Mucosa of stomach (tissue), 1 donor: ENCODE results near the gene ZNF410.
"Not testable (repeated sequence)": the region's sequence is repeated elsewhere in the genome, so short reads cannot be mapped to it uniquely, and the experiment has no call there.

Experiments used
- H3K27me3 ChIP-seq: one replicate; pipeline ENCODE4 v1.7.0; 2013; ENCODE audit warnings: mild to moderate bottlenecking, low read length; ENCODE audit not compliant: control insufficient read depth, insufficient read depth
- H3K36me3 ChIP-seq: one replicate; pipeline ENCODE4 v1.7.0; 2013; ENCODE audit warnings: low read length; ENCODE audit not compliant: control insufficient read depth, insufficient read depth
- H3K4me1 ChIP-seq: one replicate; pipeline ENCODE4 v1.7.0; 2013; ENCODE audit warnings: mild to moderate bottlenecking, low read length; ENCODE audit not compliant: control insufficient read depth, insufficient read depth
- H3K4me3 ChIP-seq: one replicate; pipeline ENCODE4 v1.7.0; 2013; ENCODE audit warnings: low read length
- H3K9ac ChIP-seq: one replicate; pipeline ENCODE4 v1.7.0; 2013; ENCODE audit warnings: mild to moderate bottlenecking, low read length, moderate library complexity
- H3K9me3 ChIP-seq: one replicate; pipeline ENCODE4 v1.7.0; 2013; ENCODE audit warnings: mild to moderate bottlenecking, low read length, moderate library complexity; ENCODE audit not compliant: control insufficient read depth
- donor health status: Pancreatic carcinoma.

Gene ZNF410

GRCh38 chr14:73888971-73889370 lies 2.3 kb downstream of the ZNF410 start:
- Histone ChIP-seq H3K36me3 (no peaks in the 10 kb centered on the region), H3K4me1 (peaks cover 9% of the 10 kb centered on the region), H3K4me3 (no peak overlapping the region), H3K9me3 (no peaks in the 10 kb centered on the region), H3K27me3 (no peaks in the 10 kb centered on the region), H3K9ac (no peak overlapping the region)

GRCh38 chr14:73889376-73889775 lies 2.7 kb downstream of the ZNF410 start:
- H3K36me3 ChIP-seq, result no peaks in the 10 kb centered on the region
- H3K27me3 ChIP-seq, result no peaks in the 10 kb centered on the region
- peaks cover 9% of the 10 kb centered on the region for H3K4me1 ChIP-seq
- no peaks in the 10 kb centered on the region for H3K9me3 ChIP-seq
- no peak overlapping the region for H3K4me3 ChIP-seq
- no peak overlapping the region for H3K9ac ChIP-seq

- H3K27me3 ChIP-seq, H3K36me3 ChIP-seq, H3K4me3 ChIP-seq, H3K4me1 ChIP-seq, H3K9ac ChIP-seq, H3K9me3 ChIP-seq: not testable (repeated sequence)
Measured at GRCh38 chr14:73894180-73894687, 7.6 kb downstream of the ZNF410 start.

GRCh38 chr14:73895939-73896338 lies 9.3 kb downstream of the ZNF410 start:
- no peaks in the 10 kb centered on the region for H3K9me3 ChIP-seq
- no peaks in the 10 kb centered on the region for H3K27me3 ChIP-seq
- H3K9ac ChIP-seq, result no peak overlapping the region
- no peak overlapping the region for H3K4me3 ChIP-seq
- H3K4me1 ChIP-seq, result no peaks in the 10 kb centered on the region
- H3K36me3 ChIP-seq, result peaks cover 5% of the 10 kb centered on the region

- Histone ChIP-seq H3K36me3 (peaks cover 5% of the 10 kb centered on the region), H3K27me3 (no peaks in the 10 kb centered on the region), H3K9me3 (no peaks in the 10 kb centered on the region), H3K4me3 (no peak overlapping the region), H3K4me1 (no peaks in the 10 kb centered on the region), H3K9ac (no peak overlapping the region)
Measured at GRCh38 chr14:73896521-73896920, 9.9 kb downstream of the ZNF410 start.

- no peaks in the 10 kb centered on the region for H3K9me3 ChIP-seq
- H3K36me3 ChIP-seq, result no peaks in the 10 kb centered on the region
- no peaks in the 10 kb centered on the region for H3K4me1 ChIP-seq
- no peaks in the 10 kb centered on the region for H3K27me3 ChIP-seq
- no peak overlapping the region for H3K4me3 ChIP-seq
- H3K9ac ChIP-seq, result no peak overlapping the region
Measured at GRCh38 chr14:73903028-73903427, 16.4 kb downstream of the ZNF410 start.

GRCh38 chr14:73909681-73910080 lies 23.0 kb downstream of the ZNF410 start:
- H3K36me3 ChIP-seq, result no peaks in the 10 kb centered on the region
- H3K4me1 ChIP-seq, result no peaks in the 10 kb centered on the region
- H3K27me3 ChIP-seq, result no peaks in the 10 kb centered on the region
- no peak overlapping the region for H3K4me3 ChIP-seq
- H3K9ac ChIP-seq, result no peak overlapping the region
- no peaks in the 10 kb centered on the region for H3K9me3 ChIP-seq

- no peaks in the 10 kb centered on the region for H3K27me3 ChIP-seq
- H3K9me3 ChIP-seq, result no peaks in the 10 kb centered on the region
- H3K9ac ChIP-seq, result no peak overlapping the region
- no peak overlapping the region for H3K4me3 ChIP-seq
- no peaks in the 10 kb centered on the region for H3K36me3 ChIP-seq
- H3K4me1 ChIP-seq, result no peaks in the 10 kb centered on the region
Measured at GRCh38 chr14:73913256-73913655, 26.6 kb downstream of the ZNF410 start.

- no peaks in the 10 kb centered on the region for H3K27me3 ChIP-seq
- no peaks in the 10 kb centered on the region for H3K36me3 ChIP-seq
- no peak overlapping the region for H3K9ac ChIP-seq
- H3K4me3 ChIP-seq, result no peak overlapping the region
- no peaks in the 10 kb centered on the region for H3K4me1 ChIP-seq
- H3K9me3 ChIP-seq, result no peaks in the 10 kb centered on the region
Measured at GRCh38 chr14:73916324-73916723, 29.7 kb downstream of the ZNF410 start.

- H3K27me3 ChIP-seq, H3K4me3 ChIP-seq, H3K9ac ChIP-seq, H3K36me3 ChIP-seq, H3K9me3 ChIP-seq, H3K4me1 ChIP-seq: not testable (repeated sequence)
Measured at GRCh38 chr14:73919457-73919856, 32.8 kb downstream of the ZNF410 start.

GRCh38 chr14:73924337-73924736 lies 37.7 kb downstream of the ZNF410 start:
- Histone ChIP-seq H3K4me1 (no peaks in the 10 kb centered on the region), H3K4me3 (no peak overlapping the region), H3K9ac (no peak overlapping the region), H3K9me3 (no peaks in the 10 kb centered on the region), H3K27me3 (no peaks in the 10 kb centered on the region), H3K36me3 (peaks cover 6% of the 10 kb centered on the region)

- Histone ChIP-seq H3K9ac (no peak overlapping the region), H3K27me3 (no peaks in the 10 kb centered on the region), H3K4me3 (no peak overlapping the region), H3K4me1 (no peaks in the 10 kb centered on the region), H3K36me3 (no peaks in the 10 kb centered on the region), H3K9me3 (no peaks in the 10 kb centered on the region)
Measured at GRCh38 chr14:73935666-73936065, 49.0 kb downstream of the ZNF410 start.

GRCh38 chr14:73936548-73936947 lies 49.9 kb downstream of the ZNF410 start:
- H3K4me3 ChIP-seq, result no peak overlapping the region
- H3K36me3 ChIP-seq, result no peaks in the 10 kb centered on the region
- no peaks in the 10 kb centered on the region for H3K4me1 ChIP-seq
- no peaks in the 10 kb centered on the region for H3K9me3 ChIP-seq
- H3K9ac ChIP-seq, result no peak overlapping the region
- no peaks in the 10 kb centered on the region for H3K27me3 ChIP-seq
